ENCODE measurements around the gene SULT6B1.
A peak's percentile ranks its signal among the peaks of the same experiment; 100 is the strongest.
"Not testable (repeated sequence)": the region's sequence is repeated elsewhere in the genome, so short reads cannot be mapped to it uniquely, and the experiment has no call there.

The SULT6B1 gene

GRCh38 chr2:37206760-37207159 lies 18.3 kb upstream of the SULT6B1 start:
- Mint-ChIP-seq H3K9me3 (peaks cover 51% of the 10 kb centered on the region), H3K4me1 (ENCODE audit: low read depth) (peaks cover 10% of the 10 kb centered on the region), H3K36me3 (ENCODE audit: low read depth) (peaks cover 92% of the 10 kb centered on the region)
- intact Hi-C loops (cut with micrococcal nuclease); H3K27ac Mint-ChIP-seq; H3K4me3 Mint-ChIP-seq; H3K27me3 Mint-ChIP-seq: not testable (repeated sequence)

- Mint-ChIP-seq H3K4me3 (no peak overlapping the region), H3K27ac (no peak overlapping the region), H3K4me1 (ENCODE audit: low read depth) (peaks cover 9% of the 10 kb centered on the region), H3K9me3 (peaks cover 51% of the 10 kb centered on the region), H3K27me3 (no peaks in the 10 kb centered on the region), H3K36me3 (ENCODE audit: low read depth) (peaks cover 92% of the 10 kb centered on the region)
- intact Hi-C loops (cut with micrococcal nuclease): no loop called here
These were observed 17.3 kb upstream of the SULT6B1 start for GRCh38 chr2:37205689-37206341.

GRCh38 chr2:37205071-37205661 lies 16.7 kb upstream of the SULT6B1 start:
- Mint-ChIP-seq H3K9me3 (peaks cover 51% of the 10 kb centered on the region), H3K36me3 (ENCODE audit: low read depth) (peaks cover 92% of the 10 kb centered on the region)
- H3K4me1 Mint-ChIP-seq (ENCODE audit: low read depth); H3K27ac Mint-ChIP-seq; H3K27me3 Mint-ChIP-seq; H3K4me3 Mint-ChIP-seq; intact Hi-C loops (cut with micrococcal nuclease): not testable (repeated sequence)

- Mint-ChIP-seq H3K27ac (no peak overlapping the region), H3K4me3 (no peak overlapping the region), H3K9me3 (peaks cover 40% of the 10 kb centered on the region), H3K27me3 (no peaks in the 10 kb centered on the region), H3K36me3 (ENCODE audit: low read depth) (peaks cover 77% of the 10 kb centered on the region), H3K4me1 (ENCODE audit: low read depth) (peaks cover 19% of the 10 kb centered on the region)
- intact Hi-C loops (cut with micrococcal nuclease): no loop called here
These were observed 15.2 kb upstream of the SULT6B1 start for GRCh38 chr2:37203708-37204107.

GRCh38 chr2:37201766-37202165 lies 13.3 kb upstream of the SULT6B1 start:
- peaks cover 58% of the 10 kb centered on the region for H3K36me3 Mint-ChIP-seq (ENCODE audit: low read depth)
- peaks cover 27% of the 10 kb centered on the region for H3K4me1 Mint-ChIP-seq (ENCODE audit: low read depth)
- no peak overlapping the region for H3K4me3 Mint-ChIP-seq
- intact Hi-C loops (cut with micrococcal nuclease): no loop called here
- H3K27ac Mint-ChIP-seq: no peak overlapping the region
- peaks cover 21% of the 10 kb centered on the region for H3K9me3 Mint-ChIP-seq
- H3K27me3 Mint-ChIP-seq: no peaks in the 10 kb centered on the region

GRCh38 chr2:37201208-37201607 lies 12.7 kb upstream of the SULT6B1 start:
- Mint-ChIP-seq H3K4me3 (no peak overlapping the region), H3K36me3 (ENCODE audit: low read depth) (peaks cover 57% of the 10 kb centered on the region), H3K4me1 (ENCODE audit: low read depth) (peaks cover 27% of the 10 kb centered on the region), H3K9me3 (peaks cover 15% of the 10 kb centered on the region), H3K27me3 (no peaks in the 10 kb centered on the region), H3K27ac (no peak overlapping the region)
- intact Hi-C loops (cut with micrococcal nuclease): no loop called here

- Mint-ChIP-seq H3K4me3 (no peak overlapping the region), H3K9me3 (peaks cover 4% of the 10 kb centered on the region), H3K4me1 (ENCODE audit: low read depth) (peaks cover 34% of the 10 kb centered on the region), H3K27ac (no peak overlapping the region), H3K27me3 (no peaks in the 10 kb centered on the region), H3K36me3 (ENCODE audit: low read depth) (peaks cover 34% of the 10 kb centered on the region)
- intact Hi-C loops (cut with micrococcal nuclease): loop anchor here (5.0 kb wide), 1 partner anchor 34 kb away; the partner anchor contains the start of genes CEBPZ and NDUFAF7
These were observed 10.2 kb upstream of the SULT6B1 start for GRCh38 chr2:37198681-37199065.

- Mint-ChIP-seq H3K36me3 (ENCODE audit: low read depth) (peaks cover 21% of the 10 kb centered on the region), H3K27me3 (no peaks in the 10 kb centered on the region), H3K9me3 (no peaks in the 10 kb centered on the region), H3K27ac (peak within 1 kb of the TSS; percentile 94), H3K4me1 (ENCODE audit: low read depth) (peaks cover 36% of the 10 kb centered on the region), H3K4me3 (peak within 1 kb of the TSS; percentile 98)
- intact Hi-C loops (cut with micrococcal nuclease): loop anchor here (5.0 kb wide), 1 partner anchor 36 kb away; the partner anchor contains the start of genes CEBPZ and NDUFAF7
These were observed 8.1 kb upstream of the SULT6B1 start, which contains the start of gene CEBPZOS for GRCh38 chr2:37196320-37197195. CEBPZOS (plus strand) TSS chr2:37196496; CDS start chr2:37199705, 3,209 bp downstream.

GRCh38 chr2:37195862-37196319 lies 7.4 kb upstream of the SULT6B1 start:
- Mint-ChIP-seq H3K4me3 (peak overlapping the region; percentile 98), H3K4me1 (ENCODE audit: low read depth) (peaks cover 41% of the 10 kb centered on the region), H3K36me3 (ENCODE audit: low read depth) (peaks cover 14% of the 10 kb centered on the region), H3K27ac (peak overlapping the region; percentile 94)
- intact Hi-C loops (cut with micrococcal nuclease): loop anchor here (5.0 kb wide), 1 partner anchor 36 kb away; the partner anchor contains the start of genes CEBPZ and NDUFAF7
- not testable (repeated sequence) for H3K27me3 Mint-ChIP-seq, H3K9me3 Mint-ChIP-seq

- no peaks in the 10 kb centered on the region for H3K9me3 Mint-ChIP-seq
- no peaks in the 10 kb centered on the region for H3K27me3 Mint-ChIP-seq
- no peak overlapping the region for H3K4me3 Mint-ChIP-seq
- H3K36me3 Mint-ChIP-seq (ENCODE audit: low read depth): peaks cover 7% of the 10 kb centered on the region
- H3K4me1 Mint-ChIP-seq (ENCODE audit: low read depth): peaks cover 41% of the 10 kb centered on the region
- intact Hi-C loops (cut with micrococcal nuclease): no loop called here
- H3K27ac Mint-ChIP-seq: no peak overlapping the region
These were observed 4.1 kb upstream of the SULT6B1 start for GRCh38 chr2:37192551-37192950.

GRCh38 chr2:37191747-37192146 lies 3.3 kb upstream of the SULT6B1 start:
- H3K27ac Mint-ChIP-seq: no peak overlapping the region
- H3K9me3 Mint-ChIP-seq: no peaks in the 10 kb centered on the region
- peaks cover 7% of the 10 kb centered on the region for H3K36me3 Mint-ChIP-seq (ENCODE audit: low read depth)
- intact Hi-C loops (cut with micrococcal nuclease): no loop called here
- H3K27me3 Mint-ChIP-seq: no peaks in the 10 kb centered on the region
- no peak overlapping the region for H3K4me3 Mint-ChIP-seq
- H3K4me1 Mint-ChIP-seq (ENCODE audit: low read depth): peaks cover 34% of the 10 kb centered on the region

- no peak overlapping the region for H3K4me3 Mint-ChIP-seq
- intact Hi-C loops (cut with micrococcal nuclease): no loop called here
- no peaks in the 10 kb centered on the region for H3K27me3 Mint-ChIP-seq
- H3K9me3 Mint-ChIP-seq: no peaks in the 10 kb centered on the region
- no peak overlapping the region for H3K27ac Mint-ChIP-seq
- peaks cover 2% of the 10 kb centered on the region for H3K36me3 Mint-ChIP-seq (ENCODE audit: low read depth)
- H3K4me1 Mint-ChIP-seq (ENCODE audit: low read depth): peaks cover 34% of the 10 kb centered on the region
These were observed 2.8 kb upstream of the SULT6B1 start for GRCh38 chr2:37191253-37191652.

GRCh38 chr2:37190290-37190689 lies 1.8 kb upstream of the SULT6B1 start:
- Mint-ChIP-seq H3K9me3 (no peaks in the 10 kb centered on the region), H3K4me3 (no peak overlapping the region), H3K36me3 (ENCODE audit: low read depth) (no peaks in the 10 kb centered on the region), H3K4me1 (ENCODE audit: low read depth) (peaks cover 27% of the 10 kb centered on the region), H3K27ac (peak overlapping the region; percentile 65), H3K27me3 (peaks cover 4% of the 10 kb centered on the region)
- intact Hi-C loops (cut with micrococcal nuclease): no loop called here
